ENCODE measurements around the gene ZDHHC24.
A peak's percentile ranks its signal among the peaks of the same experiment; 100 is the strongest.

ZDHHC24 gene

DNA sequence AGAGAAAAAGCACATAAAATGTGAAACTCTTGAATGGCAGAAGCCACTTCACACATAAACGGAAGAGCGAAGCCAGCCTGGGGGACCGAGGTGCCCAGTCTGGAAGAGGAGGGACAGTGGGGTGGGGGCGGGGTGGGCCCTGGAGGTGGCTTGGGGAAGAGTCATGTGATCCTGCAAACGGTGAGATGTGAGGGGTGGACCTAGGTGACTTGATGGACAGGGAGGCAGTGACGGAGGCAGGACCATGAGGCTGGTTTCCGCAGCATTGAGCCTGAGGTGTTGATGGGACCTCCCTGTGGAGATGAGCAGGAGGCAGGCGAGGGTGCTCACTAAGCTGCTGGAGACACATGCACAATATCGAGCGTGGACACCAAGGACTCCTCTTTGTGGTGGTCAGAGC, 16.8 kb downstream of the ZDHHC24 start:
- no peak for DNase-seq (ENCODE audit: low read depth)
- TF ChIP-seq, protein P1, sequence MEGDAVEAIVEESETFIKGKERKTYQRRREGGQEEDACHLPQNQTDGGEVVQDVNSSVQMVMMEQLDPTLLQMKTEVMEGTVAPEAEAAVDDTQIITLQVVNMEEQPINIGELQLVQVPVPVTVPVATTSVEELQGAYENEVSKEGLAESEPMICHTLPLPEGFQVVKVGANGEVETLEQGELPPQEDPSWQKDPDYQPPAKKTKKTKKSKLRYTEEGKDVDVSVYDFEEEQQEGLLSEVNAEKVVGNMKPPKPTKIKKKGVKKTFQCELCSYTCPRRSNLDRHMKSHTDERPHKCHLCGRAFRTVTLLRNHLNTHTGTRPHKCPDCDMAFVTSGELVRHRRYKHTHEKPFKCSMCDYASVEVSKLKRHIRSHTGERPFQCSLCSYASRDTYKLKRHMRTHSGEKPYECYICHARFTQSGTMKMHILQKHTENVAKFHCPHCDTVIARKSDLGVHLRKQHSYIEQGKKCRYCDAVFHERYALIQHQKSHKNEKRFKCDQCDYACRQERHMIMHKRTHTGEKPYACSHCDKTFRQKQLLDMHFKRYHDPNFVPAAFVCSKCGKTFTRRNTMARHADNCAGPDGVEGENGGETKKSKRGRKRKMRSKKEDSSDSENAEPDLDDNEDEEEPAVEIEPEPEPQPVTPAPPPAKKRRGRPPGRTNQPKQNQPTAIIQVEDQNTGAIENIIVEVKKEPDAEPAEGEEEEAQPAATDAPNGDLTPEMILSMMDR (IDR thresholded peaks at IDR 0.05; ENCODE audit: control insufficient read depth, extremely low read depth, insufficient read depth) = no peak
- H3K4me3 ChIP-seq (ENCODE audit: low read depth, low read length) = no peak overlapping the region

DNA sequence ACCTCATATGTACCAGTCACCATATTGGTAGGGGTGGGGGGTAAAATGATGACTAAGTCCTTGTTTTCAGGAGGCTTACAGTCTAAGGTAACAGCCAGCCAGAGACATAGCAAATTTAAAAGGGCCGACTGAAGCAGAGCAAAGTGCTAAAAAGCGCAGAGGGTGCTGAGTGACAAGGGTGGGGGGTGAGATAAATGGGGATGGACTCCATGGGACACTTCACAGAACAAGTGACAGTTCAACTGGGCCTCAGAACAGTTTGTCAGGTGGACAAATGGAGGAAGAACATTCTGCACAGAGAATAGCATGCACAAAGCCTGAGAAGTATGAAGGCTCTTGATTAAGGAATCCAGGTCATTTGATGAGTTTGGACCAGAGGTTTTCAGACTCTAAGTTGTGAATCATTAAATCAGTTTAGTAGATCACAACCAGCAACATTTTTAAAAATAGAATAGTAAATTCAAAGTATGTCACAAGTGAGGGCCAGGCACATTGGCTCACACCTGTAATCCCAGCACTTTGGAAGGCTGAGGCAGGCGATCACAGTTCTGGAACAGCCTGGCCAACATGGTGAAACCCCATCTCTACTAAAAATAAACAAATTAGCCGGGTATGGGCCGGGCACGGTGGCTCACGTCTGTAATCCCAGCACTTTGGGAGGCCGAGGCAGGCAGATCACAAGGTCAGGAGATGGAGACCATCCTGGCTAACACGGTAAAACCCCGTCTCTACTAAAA, 21.4 kb downstream of the ZDHHC24 start:
- TF ChIP-seq, protein P1 (IDR thresholded peaks at IDR 0.05; ENCODE audit: control insufficient read depth, extremely low read depth, insufficient read depth) = no peak
- no peak for DNase-seq (ENCODE audit: low read depth)
- H3K4me3 ChIP-seq (ENCODE audit: low read depth, low read length) = no peak overlapping the region

DNA sequence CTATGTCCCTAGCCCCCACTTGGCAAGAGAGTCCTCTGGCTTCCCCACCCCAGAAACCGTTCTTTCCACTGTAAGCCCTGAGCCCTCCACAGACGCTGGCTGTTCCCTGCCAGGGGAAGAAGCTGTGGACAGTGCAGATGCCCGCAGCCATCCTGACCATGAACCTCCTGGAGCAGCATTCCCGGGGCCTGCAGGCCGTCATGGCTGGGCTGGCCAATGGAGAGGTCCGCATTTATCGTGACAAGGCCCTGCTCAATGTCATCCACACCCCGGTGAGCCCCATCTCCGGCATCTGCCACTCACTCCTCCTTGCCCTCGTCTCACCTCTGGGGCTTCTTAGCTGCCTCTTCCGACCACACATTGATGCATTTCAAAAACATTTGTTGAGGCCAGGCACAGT, 22.2 kb downstream of the ZDHHC24 start:
- H3K4me3 ChIP-seq (ENCODE audit: low read depth, low read length) = no peak overlapping the region
- DNase-seq (ENCODE audit: low read depth) = no peak
- TF ChIP-seq, protein P1 (IDR thresholded peaks at IDR 0.05; ENCODE audit: control insufficient read depth, extremely low read depth, insufficient read depth) = no peak

DNA sequence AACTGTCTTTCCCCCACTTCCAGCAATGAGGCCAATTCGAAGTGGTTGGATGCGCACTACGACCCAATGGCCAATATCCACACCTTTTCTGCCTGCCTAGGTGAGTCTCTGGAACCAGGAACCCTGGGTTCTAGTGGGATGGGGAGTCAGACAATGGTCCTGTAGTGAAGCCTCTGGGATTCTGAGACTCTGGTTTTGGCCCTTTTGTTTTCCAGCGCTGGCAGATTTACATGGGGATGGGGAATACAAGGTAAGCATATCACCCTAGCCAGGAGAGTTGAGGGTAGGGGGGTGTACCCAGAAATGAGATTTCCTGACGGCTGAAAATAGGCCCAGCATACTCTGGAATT, 34.9 kb downstream of the ZDHHC24 start:
- TF ChIP-seq, protein P1 (IDR thresholded peaks at IDR 0.05; ENCODE audit: control insufficient read depth, extremely low read depth, insufficient read depth) = no peak
- H3K4me3 ChIP-seq (ENCODE audit: low read depth, low read length) = peak overlapping the region; percentile 91
- DNase-seq (ENCODE audit: low read depth) = no peak

DNA sequence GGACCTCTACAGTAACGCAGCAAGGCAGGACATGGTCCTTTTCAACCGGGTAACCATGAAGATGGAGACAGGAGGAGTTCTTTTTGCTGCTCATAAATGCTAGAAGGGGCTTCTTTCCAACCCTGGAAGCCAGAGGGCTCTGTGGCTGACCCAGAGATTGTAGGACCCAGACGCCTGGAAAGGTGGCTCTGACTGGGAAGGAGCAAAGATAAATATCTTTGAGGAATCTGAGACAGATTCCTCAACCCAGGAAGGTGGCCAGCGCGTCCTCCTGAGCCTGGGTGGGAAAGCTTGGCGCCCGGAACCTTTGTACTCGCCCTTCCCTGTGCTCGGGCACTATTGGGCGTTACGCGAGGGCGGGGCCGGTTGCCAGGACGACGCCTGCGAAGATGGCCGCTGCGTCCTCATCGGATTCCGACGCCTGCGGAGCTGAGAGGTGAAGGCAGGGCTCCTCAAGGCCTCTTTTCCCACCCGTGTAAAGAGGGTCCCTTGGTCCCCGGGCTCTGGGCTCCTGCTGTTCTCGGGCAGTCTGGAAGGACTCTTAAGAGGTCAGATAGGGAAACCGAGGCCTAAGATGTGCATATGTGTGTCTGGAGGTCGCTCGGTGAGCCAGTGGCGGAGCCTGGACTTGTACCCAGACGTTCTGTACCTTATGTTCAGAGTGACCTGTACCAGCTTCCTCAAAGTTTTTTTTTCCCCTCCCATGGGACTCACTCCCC, 35.4 kb downstream of the ZDHHC24 start, which contains the start of gene BBS1:
BBS1 (plus strand) TSS at position 365 of the 719 bp plus-strand sequence; CDS start at position 390, 25 bp downstream.
- TF ChIP-seq, protein P1 (IDR thresholded peaks at IDR 0.05; ENCODE audit: control insufficient read depth, extremely low read depth, insufficient read depth) = no peak
- DNase-seq (ENCODE audit: low read depth) = peak; percentile 33
- peak within 1 kb of the TSS; percentile 91 for H3K4me3 ChIP-seq (ENCODE audit: low read depth, low read length)

DNA sequence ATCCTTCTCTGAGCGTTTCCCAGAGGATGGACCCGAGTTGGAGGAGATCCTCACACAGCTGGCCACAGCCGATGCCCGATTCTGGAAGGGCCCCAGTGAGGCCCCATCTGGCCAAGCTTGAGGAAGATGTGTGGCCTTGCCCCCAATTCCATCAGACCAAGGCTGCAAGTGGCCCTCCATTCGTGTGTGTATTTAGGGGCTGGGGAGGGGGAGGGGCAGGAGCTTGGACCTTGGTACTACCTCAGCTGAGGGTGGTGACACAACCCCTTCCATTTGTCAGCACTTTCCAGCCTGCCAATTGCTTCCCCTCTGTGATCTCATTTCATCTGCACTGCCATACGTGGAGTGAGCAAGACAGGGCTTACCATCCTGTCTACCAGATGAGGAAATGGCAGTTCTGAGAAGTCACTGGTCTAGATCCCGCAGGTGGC, 36.7 kb downstream of the ZDHHC24 start:
- H3K4me3 ChIP-seq (ENCODE audit: low read depth, low read length) = no peak overlapping the region
- no peak for DNase-seq (ENCODE audit: low read depth)
- TF ChIP-seq, protein P1 (IDR thresholded peaks at IDR 0.05; ENCODE audit: control insufficient read depth, extremely low read depth, insufficient read depth) = no peak
